Hepatocyte (in vitro differentiated cells): Measurements from ENCODE around the gene CECR2. TPM values are rescaled to one million over a fixed set of nuclear protein-coding genes. Genes with fewer than 3 reads are reported as not detected.

Experiments
- DNase-seq: peaks from one replicate; pipeline ENCODE4 v3.0.0-alpha.2; 2016; ENCODE audit warnings: low spot score
- H2AFZ ChIP-seq: fragments of 200-600 bp; sonication (generic); 2 replicates; pipeline ENCODE4 v1.6.0; 2016; ENCODE audit warnings: antibody characterized with exemption, mild to moderate bottlenecking
- H3K27ac ChIP-seq: fragments of 200-600 bp; sonication (generic); 2 replicates; pipeline ENCODE4 v1.5.1; 2016; ENCODE audit warnings: mild to moderate bottlenecking
- H3K27me3 ChIP-seq: fragments of 200-600 bp; sonication (generic); 2 replicates; pipeline ENCODE4 v1.6.1; 2016
- H3K36me3 ChIP-seq: fragments of 200-600 bp; sonication (generic); replicated peaks from 2 replicates; pipeline ENCODE4 v1.5.1; 2016; ENCODE audit warnings: low read depth; ENCODE audit not compliant: insufficient read depth
- H3K4me1 ChIP-seq: fragments of 200-600 bp; sonication (generic); 2 replicates; pipeline ENCODE4 v1.5.1; 2016; ENCODE audit warnings: mild to moderate bottlenecking, moderate library complexity; ENCODE audit not compliant: insufficient read depth
- H3K4me2 ChIP-seq: fragments of 200-600 bp; sonication (generic); 2 replicates; pipeline ENCODE4 v1.6.0; 2016
- H3K4me3 ChIP-seq: fragments of 200-600 bp; sonication (generic); 2 replicates; pipeline ENCODE4 v1.5.1; 2016; ENCODE audit warnings: mild to moderate bottlenecking
- H3K79me2 ChIP-seq: fragments of 200-600 bp; sonication (generic); 2 replicates; pipeline ENCODE4 v1.6.0; 2017; ENCODE audit warnings: mild to moderate bottlenecking
- H3K9me2 ChIP-seq: fragments of 200-600 bp; sonication (generic); replicated peaks from 2 replicates; pipeline ENCODE4 v1.6.0; 2017; ENCODE audit warnings: mild to moderate bottlenecking; ENCODE audit not compliant: insufficient read depth
- H3K9me3 ChIP-seq: fragments of 200-600 bp; sonication (generic); 2 replicates; pipeline ENCODE4 v1.5.1; 2016; ENCODE audit warnings: low read depth, mild to moderate bottlenecking
- H4K20me1 ChIP-seq: fragments of 200-600 bp; sonication (generic); 2 replicates; pipeline ENCODE4 v1.6.0; 2016; ENCODE audit warnings: mild to moderate bottlenecking; ENCODE audit not compliant: insufficient read depth, poor library complexity, severe bottlenecking
- EZH2 ChIP-seq: fragments of 200-600 bp; sonication (generic); IDR thresholded peaks from 2 replicates; pipeline ENCODE4 v1.6.1; 2016; ENCODE audit warnings: antibody characterized with exemption, mild to moderate bottlenecking, borderline replicate concordance
- EZH2phosphoT487 ChIP-seq: fragments of 200-600 bp; sonication (generic); IDR thresholded peaks from one replicate; pipeline ENCODE4 v1.6.1; 2018; ENCODE audit warnings: antibody characterized with exemption, mild to moderate bottlenecking, low read depth, moderate library complexity; ENCODE audit not compliant: unreplicated experiment, severe bottlenecking
- WGBS: methylation state at CpG from one replicate; pipeline ENCODE4 v1.1.6; 2016; ENCODE audit warnings: low lambda C conversion rate; ENCODE audit errors: missing lambda C conversion rate; 5-methylcytosine and 5-hydroxymethylcytosine counted together
- polyA plus RNA-seq: library from polyadenylated mRNA; unstranded; fragments of >200 nt; fragmentation: Nextera tagmentation; extraction: Ambion mirVana; gene quantifications from 2 replicates; pipeline ENCODE4 v1.2.1, GENCODE V29; 2016
- total RNA-seq: library from RNA; depleted of rRNA; stranded (reverse); fragments of >200 nt; gene quantifications from 2 replicates; pipeline ENCODE4 v1.2.3, GENCODE V29; 2014
- TF ChIP-seq, protein P1 (sequence below): fragments of 200-600 bp; sonication (generic); IDR thresholded peaks from 2 replicates; pipeline ENCODE4 v1.5.1; 2016; ENCODE audit warnings: antibody characterized with exemption, mild to moderate bottlenecking; ENCODE audit not compliant: poor library complexity

Gene CECR2
- total and polyA plus RNA-seq, 2 experiments from 2014 or later = 2.2 to 3.6 TPM

GRCh38 chr22:17368554-17369438 is 464 bp upstream of the CECR2 start:
- H3K9me3 ChIP-seq = no peaks in the 10 kb centered on the region
- peak overlapping the region; percentile 93 for H3K4me3 ChIP-seq
- H2AFZ ChIP-seq = peak overlapping the region; percentile 99
- peak; percentile 78 for DNase-seq
- H3K79me2 ChIP-seq = peaks cover 35% of the 10 kb centered on the region
- H3K27me3 ChIP-seq = peaks cover 3% of the 10 kb centered on the region
- H3K4me1 ChIP-seq = no peaks in the 10 kb centered on the region
- H3K36me3 ChIP-seq = no peaks in the 10 kb centered on the region
- 0% methylated on average over 34 of the region's 64 CpGs for whole genome bisulfite sequencing
- H3K27ac ChIP-seq = peak overlapping the region; percentile 99
- peak overlapping the region; percentile 86 for H3K4me2 ChIP-seq
- no peaks in the 10 kb centered on the region for H3K9me2 ChIP-seq
- TF ChIP-seq EZH2phosphoT487 = no peak
- TF ChIP-seq, protein P1, sequence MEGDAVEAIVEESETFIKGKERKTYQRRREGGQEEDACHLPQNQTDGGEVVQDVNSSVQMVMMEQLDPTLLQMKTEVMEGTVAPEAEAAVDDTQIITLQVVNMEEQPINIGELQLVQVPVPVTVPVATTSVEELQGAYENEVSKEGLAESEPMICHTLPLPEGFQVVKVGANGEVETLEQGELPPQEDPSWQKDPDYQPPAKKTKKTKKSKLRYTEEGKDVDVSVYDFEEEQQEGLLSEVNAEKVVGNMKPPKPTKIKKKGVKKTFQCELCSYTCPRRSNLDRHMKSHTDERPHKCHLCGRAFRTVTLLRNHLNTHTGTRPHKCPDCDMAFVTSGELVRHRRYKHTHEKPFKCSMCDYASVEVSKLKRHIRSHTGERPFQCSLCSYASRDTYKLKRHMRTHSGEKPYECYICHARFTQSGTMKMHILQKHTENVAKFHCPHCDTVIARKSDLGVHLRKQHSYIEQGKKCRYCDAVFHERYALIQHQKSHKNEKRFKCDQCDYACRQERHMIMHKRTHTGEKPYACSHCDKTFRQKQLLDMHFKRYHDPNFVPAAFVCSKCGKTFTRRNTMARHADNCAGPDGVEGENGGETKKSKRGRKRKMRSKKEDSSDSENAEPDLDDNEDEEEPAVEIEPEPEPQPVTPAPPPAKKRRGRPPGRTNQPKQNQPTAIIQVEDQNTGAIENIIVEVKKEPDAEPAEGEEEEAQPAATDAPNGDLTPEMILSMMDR = no peak
- H4K20me1 ChIP-seq = no peaks in the 10 kb centered on the region

DNA sequence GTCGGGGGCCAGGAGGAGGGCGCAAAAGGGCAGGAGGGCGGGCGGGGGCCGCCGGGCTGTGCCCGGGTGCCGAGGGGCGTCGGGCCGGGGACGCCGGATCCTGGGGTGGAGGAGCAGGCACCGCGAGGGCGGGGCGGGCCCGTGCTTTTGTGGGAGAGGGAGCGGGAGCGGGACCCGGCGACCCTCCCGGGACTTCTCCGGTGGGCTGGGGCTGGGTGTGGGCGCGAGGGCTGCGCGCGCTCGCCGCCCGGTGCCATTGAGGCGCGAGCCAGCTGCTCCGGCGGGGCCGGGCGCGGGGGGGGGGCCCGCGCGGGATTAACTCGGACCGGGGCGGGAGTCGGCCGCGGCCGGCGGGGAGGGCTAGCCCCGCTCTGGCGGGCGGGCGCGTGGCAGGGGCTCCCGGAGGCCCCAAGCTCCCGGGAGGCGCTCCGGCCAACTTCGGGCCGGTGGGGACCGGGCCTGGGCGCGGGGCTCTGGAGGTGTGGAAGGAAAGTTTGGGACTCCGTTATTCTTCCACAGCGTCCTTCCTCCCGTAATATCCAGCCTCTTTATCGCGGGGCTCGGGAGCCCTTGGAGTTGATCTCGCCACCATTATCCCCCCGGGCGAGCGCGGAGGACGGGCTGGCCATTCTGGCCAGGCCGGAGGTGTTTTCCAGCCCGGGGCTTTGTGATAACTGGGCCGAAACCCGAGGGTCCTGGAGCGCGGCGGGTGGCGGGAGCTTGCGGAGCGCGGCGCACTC is 936 bp downstream of the CECR2 start:
- no peaks in the 10 kb centered on the region for H3K9me3 ChIP-seq
- peak overlapping the region; percentile 90 for H3K4me2 ChIP-seq
- no peaks in the 10 kb centered on the region for H3K36me3 ChIP-seq
- no peaks in the 10 kb centered on the region for H3K9me2 ChIP-seq
- TF ChIP-seq, protein P1 = no peak
- peak; percentile 22 for TF ChIP-seq EZH2
- H2AFZ ChIP-seq = peak overlapping the region; percentile 84
- peak; percentile 60 for DNase-seq
- no peaks in the 10 kb centered on the region for H4K20me1 ChIP-seq
- peak overlapping the region; percentile 78 for H3K4me3 ChIP-seq
- peaks cover 48% of the 10 kb centered on the region for H3K79me2 ChIP-seq
- H3K27ac ChIP-seq = peak overlapping the region; percentile 86
- H3K4me1 ChIP-seq = no peaks in the 10 kb centered on the region
- H3K27me3 ChIP-seq = peaks cover 3% of the 10 kb centered on the region
- under 1% methylated on average over 28 of the region's 88 CpGs for WGBS

DNA sequence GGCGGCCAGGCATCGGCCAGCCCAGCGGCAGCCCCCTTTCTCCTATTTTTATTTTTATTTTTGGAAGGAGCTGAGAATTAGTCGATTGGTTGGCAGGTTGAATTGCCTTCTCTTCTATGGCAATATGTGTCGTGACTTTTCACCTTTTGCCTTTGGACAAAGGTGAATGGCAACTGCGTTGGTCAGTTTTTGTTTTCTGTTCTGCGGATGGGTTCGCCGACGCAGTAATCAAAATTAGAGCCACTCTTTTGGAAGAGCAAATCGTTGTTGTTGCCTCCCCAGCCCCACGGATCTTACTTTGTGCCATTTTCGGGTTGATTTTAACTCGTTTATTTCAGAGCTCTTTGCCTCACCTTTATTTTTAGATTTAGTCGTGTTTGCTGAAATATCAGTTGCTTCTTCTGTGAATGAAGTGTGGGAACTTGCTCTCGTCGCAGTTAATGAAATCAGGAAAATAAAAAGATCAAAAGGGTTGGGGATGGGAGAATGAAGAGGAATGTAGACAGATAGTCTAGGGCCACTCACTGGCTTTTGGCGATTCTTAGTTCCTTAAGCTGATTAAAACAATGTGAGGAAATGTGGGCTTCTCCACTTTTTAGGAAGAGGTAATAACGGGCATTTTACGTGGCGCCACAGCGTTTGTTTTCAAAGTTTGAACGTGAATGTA is 1.6 kb downstream of the CECR2 start:
- Histone ChIP-seq H4K20me1 (no peaks in the 10 kb centered on the region), H3K9me3 (no peaks in the 10 kb centered on the region), H3K4me2 (peak overlapping the region; percentile 90), H3K27ac (peak overlapping the region; percentile 86), H3K9me2 (no peaks in the 10 kb centered on the region), H3K27me3 (peaks cover 3% of the 10 kb centered on the region), H3K36me3 (no peaks in the 10 kb centered on the region), H3K4me3 (peak overlapping the region; percentile 78), H3K79me2 (peaks cover 55% of the 10 kb centered on the region), H2AFZ (peak overlapping the region; percentile 84), H3K4me1 (no peaks in the 10 kb centered on the region)
- no peak for DNase-seq
- 2% methylated on average over 23 of the region's 23 CpGs for WGBS
- TF ChIP-seq EZH2phosphoT487 (no peak), EZH2 (no peak)
- TF ChIP-seq, protein P1 = no peak
